ENCODE data around the gene EHMT1. TPM values are rescaled to one million over a fixed set of nuclear protein-coding genes. Genes with fewer than 3 reads are reported as not detected.
A peak's percentile ranks its signal among the peaks of the same experiment; 100 is the strongest.

Gene EHMT1
- total and polyA plus RNA-seq, 9 of the 15 experiments (the other 6 are each of a cell fraction or from before 2014, with no cell fraction given), result 2.2 to 76.0 (median 36.4) TPM

DNA sequence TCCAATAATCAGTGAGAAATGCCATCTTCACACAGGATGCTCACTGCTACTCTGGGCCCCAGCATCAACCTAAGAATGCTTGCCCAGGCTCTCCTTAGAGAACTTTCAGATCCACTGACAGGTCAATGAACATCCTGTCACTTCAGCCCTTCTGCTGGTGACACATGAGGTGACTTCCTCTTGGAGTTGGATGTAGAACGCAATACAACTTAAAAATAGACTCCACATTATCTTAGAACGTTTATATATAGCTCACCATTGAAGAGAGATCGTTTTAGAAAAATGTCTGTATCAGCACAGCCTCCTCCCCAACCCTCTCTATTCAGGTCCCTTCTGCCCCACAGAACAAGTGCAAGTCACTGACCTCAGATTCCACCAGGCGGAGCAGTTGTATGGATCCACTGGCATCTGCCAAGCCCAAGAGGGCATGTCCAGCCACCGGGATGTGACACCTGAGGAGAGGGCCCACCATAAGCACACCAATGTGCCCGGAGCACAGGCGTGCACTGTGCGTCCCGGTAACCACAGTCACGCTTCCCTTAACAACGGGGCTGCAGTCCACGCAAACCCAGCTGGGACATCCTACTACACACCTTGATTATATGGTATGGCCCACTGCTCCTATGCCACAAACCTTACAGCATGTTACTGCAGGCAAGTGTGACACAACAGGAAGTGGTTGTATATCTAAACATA is 42.9 kb upstream of the EHMT1 start (continued):
- no peak for TF ChIP-seq CHD7 (IDR thresholded peaks at IDR 0.05; ENCODE audit: low read depth, low read length)
- TF ChIP-seq ZNF778 (CRISPR knock-in tag; IDR thresholded peaks at IDR 0.05), result no peak
- TF ChIP-seq ZNF143 (CRISPR knock-in tag; IDR thresholded peaks at IDR 0.05), result peak; percentile 58; the same call in 1 of the 2 replicates
- TF ChIP-seq CEBPG (CRISPR knock-in tag; IDR thresholded peaks at IDR 0.05), result 0 out of 2 replicates have a peak, but pooled peaks have one; percentile 5
- TF ChIP-seq CEBPG (tag; conservative IDR thresholded peaks at IDR 0.05 in 1 of 2, IDR thresholded peaks at IDR 0.05 in 1 of 2), result no peak; a peak in 1 of 4 replicates
- peak; percentile 14; the same call in 1 of the 2 replicates for TF ChIP-seq C11orf30 (IDR thresholded peaks at IDR 0.05; ENCODE audit: low read depth)
- 0 out of 4 replicates have a peak, but pooled peaks of 1 of the 2 experiments have one; percentile 53 for TF ChIP-seq FOXA3 (CRISPR knock-in tag; conservative IDR thresholded peaks at IDR 0.05 in 1 of 2, IDR thresholded peaks at IDR 0.05 in 1 of 2)
- TF ChIP-seq CBX5 (IDR thresholded peaks at IDR 0.05; ENCODE audit: borderline replicate concordance, low read depth), result no peak
